ENCODE measurements around the gene ROPN1L. TPM values are rescaled to one million over a fixed set of nuclear protein-coding genes. Genes with fewer than 3 reads are reported as not detected.

The ROPN1L gene
- total RNA-seq, 1 experiment from 2014 or later = not detected

DNA sequence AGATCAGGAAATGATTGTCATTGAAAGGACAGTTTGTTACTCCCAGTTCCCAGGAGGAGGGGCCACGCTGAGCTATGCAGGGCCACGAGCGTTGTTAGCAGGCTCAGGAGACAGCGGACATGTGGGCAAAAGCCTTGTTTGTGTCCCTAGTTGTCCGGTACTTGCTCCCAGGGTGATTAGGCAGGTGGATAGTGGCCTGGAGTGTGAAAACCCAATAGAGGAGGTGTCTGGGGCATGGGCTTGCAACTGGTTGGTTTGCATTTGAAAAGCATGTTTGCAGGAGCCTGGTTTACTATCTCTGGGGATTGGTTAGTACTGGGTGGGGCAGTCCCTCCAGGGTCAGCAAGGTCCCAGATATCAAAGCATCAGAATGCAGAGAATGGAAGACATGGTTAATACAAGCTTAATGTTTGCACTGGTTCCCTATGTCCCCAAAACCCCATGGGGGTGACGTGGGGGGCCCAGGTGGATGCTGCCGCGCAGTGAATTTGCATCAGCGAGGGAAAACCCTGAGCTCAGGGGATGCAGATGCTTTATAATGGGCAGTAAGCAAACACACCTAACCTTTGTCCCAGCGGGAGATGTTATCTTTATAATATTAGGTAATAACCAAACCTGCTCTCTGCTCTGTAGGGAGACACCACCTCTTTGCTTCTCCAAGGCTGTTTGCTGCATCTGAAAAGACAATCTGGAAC lies 39.7 kb downstream of the ROPN1L start:
- H3K9me2 ChIP-seq (replicated peaks; ENCODE audit: insufficient read depth, low read length) = no peaks in the 10 kb centered on the region
- H3K27me3 ChIP-seq (ENCODE audit: low read length) = no peaks in the 10 kb centered on the region

DNA sequence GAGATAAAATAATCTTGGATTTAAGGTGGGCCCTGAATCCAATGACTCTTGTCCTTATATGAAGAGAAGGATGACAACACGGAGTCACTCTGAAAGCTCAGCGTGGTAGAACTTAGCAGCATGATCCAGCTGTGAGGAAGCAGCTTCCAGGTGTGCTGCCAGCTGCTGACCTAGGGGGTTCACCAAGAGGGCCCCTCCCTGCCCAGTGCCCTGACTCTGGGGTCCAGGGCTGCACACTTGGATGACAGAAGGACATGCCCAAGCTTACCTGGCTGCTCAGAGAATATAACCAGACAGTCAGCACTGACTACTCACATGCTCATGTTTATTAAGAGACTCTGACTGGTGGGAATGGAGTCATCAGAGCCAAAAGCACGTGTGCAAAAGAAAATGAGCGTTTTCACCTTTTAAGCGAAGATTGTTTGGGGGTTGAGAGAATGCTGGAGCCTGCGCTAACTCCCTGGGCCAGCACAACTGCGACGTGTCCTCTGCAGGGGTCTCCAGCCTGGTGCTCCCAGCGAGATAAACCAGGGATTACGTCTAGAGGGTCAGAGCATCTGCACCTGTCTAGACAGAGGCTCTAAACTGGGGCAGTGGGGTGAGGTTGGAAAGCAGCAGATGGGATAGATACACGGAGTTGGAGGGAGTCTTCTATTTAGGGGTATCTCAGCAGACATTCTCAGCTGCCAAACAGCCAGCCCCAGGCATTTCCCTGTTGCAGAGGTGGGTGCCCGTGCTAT lies 41.3 kb downstream of the ROPN1L start:
- Histone ChIP-seq H3K79me2 (ENCODE audit: low read length) (no peaks in the 10 kb centered on the region), H3K4me2 (ENCODE audit: low read depth, low read length, poor library complexity, severe bottlenecking) (no peak overlapping the region), H3K9me3 (ENCODE audit: low read length) (no peaks in the 10 kb centered on the region), H3K9me2 (replicated peaks; ENCODE audit: insufficient read depth, low read length) (no peaks in the 10 kb centered on the region), H3K27me3 (ENCODE audit: low read length) (no peaks in the 10 kb centered on the region), H3K36me3 (ENCODE audit: insufficient read depth, low read length) (no peaks in the 10 kb centered on the region), H2AFZ (ENCODE audit: low read length) (no peak overlapping the region), H3K9ac (ENCODE audit: low read length) (no peak overlapping the region), H3K4me1 (ENCODE audit: low read length) (peaks cover 32% of the 10 kb centered on the region), H3K4me3 (ENCODE audit: low read length) (no peak overlapping the region), H3K27ac (ENCODE audit: low read length) (no peak overlapping the region), H4K20me1 (ENCODE audit: insufficient read depth, low read depth, low read length) (no peaks in the 10 kb centered on the region)
- DNase-seq = no peak

More for the DNA sequence above, 39.7 kb downstream of the ROPN1L start:
- Histone ChIP-seq H4K20me1 (ENCODE audit: insufficient read depth, low read depth, low read length) (no peaks in the 10 kb centered on the region), H3K4me2 (ENCODE audit: low read depth, low read length, poor library complexity, severe bottlenecking) (peak overlapping the region; percentile 58), H3K9me3 (ENCODE audit: low read length) (no peaks in the 10 kb centered on the region), H3K79me2 (ENCODE audit: low read length) (no peaks in the 10 kb centered on the region), H3K4me3 (ENCODE audit: low read length) (peak overlapping the region; percentile 40; the same call in 1 of the 2 replicates), H3K4me1 (ENCODE audit: low read length) (peaks cover 32% of the 10 kb centered on the region), H3K27ac (ENCODE audit: low read length) (no peak overlapping the region), H2AFZ (ENCODE audit: low read length) (no peak overlapping the region), H3K9ac (ENCODE audit: low read length) (peak overlapping the region; percentile 20; the same call in 1 of the 2 replicates), H3K36me3 (ENCODE audit: insufficient read depth, low read length) (no peaks in the 10 kb centered on the region)
- DNase-seq = peak; percentile 61

DNA sequence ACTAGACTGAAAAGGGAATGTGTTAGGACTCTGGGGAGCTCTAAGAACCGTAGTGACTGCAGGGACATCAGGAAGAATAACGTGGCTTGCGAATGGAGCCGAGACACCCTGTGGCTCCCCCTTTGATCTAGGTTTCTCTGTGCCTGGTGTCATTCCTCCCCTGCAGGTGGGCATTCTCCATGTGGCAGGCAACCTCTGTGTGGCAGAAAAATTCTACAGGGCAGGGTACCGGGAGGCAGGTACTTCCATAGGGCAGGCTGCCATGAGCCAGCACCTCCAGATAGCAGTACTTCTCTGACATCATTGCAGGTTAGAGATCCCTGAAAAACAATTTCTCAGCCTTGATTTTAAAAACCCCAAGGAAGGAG lies 43.1 kb downstream of the ROPN1L start:
- Histone ChIP-seq H3K79me2 (ENCODE audit: low read length) (no peaks in the 10 kb centered on the region), H3K9me2 (replicated peaks; ENCODE audit: insufficient read depth, low read length) (no peaks in the 10 kb centered on the region), H3K4me3 (ENCODE audit: low read length) (no peak overlapping the region), H3K4me2 (ENCODE audit: low read depth, low read length, poor library complexity, severe bottlenecking) (no peak overlapping the region), H3K9ac (ENCODE audit: low read length) (no peak overlapping the region), H4K20me1 (ENCODE audit: insufficient read depth, low read depth, low read length) (no peaks in the 10 kb centered on the region), H3K27me3 (ENCODE audit: low read length) (no peaks in the 10 kb centered on the region), H3K9me3 (ENCODE audit: low read length) (no peaks in the 10 kb centered on the region), H3K27ac (ENCODE audit: low read length) (no peak overlapping the region), H3K36me3 (ENCODE audit: insufficient read depth, low read length) (no peaks in the 10 kb centered on the region), H2AFZ (ENCODE audit: low read length) (no peak overlapping the region), H3K4me1 (ENCODE audit: low read length) (peaks cover 34% of the 10 kb centered on the region)
- DNase-seq = no peak

DNA sequence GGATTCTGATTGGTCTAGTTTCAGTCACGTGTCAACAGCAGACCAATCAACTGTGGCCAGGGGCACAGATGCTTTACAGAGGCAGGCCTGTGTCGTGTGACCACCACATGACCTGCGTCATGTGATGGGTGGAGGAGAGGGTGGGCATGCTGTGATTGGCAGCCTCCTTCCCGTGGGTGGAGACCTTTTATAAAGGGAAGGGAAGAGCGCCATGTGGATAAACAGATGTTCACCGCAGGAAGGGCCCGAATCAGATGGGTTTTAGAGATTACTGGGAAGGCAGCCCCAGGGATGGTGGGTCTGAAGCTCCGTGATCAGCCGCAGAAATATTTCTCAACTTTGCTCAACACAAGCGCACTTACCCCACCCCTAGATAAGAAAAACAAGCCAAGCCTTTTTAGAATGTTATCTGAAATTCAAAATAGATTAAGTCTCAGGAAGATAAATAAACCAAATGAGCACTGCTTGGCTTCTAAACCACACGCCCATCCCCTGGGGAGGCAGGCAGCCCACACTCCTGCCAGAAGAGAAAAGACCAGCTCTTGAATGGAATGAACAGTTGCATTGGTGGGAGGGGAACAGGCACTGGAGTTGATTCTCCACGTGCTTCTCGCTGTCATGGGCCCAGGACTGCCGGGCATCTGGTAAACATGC lies 43.6 kb downstream of the ROPN1L start:
- no peaks in the 10 kb centered on the region for H4K20me1 ChIP-seq (ENCODE audit: insufficient read depth, low read depth, low read length)
- H3K9me3 ChIP-seq (ENCODE audit: low read length) = no peaks in the 10 kb centered on the region
- no peak overlapping the region for H3K9ac ChIP-seq (ENCODE audit: low read length)
- no peak overlapping the region for H2AFZ ChIP-seq (ENCODE audit: low read length)
- H3K4me1 ChIP-seq (ENCODE audit: low read length) = peaks cover 37% of the 10 kb centered on the region
- H3K4me2 ChIP-seq (ENCODE audit: low read depth, low read length, poor library complexity, severe bottlenecking) = no peak overlapping the region
- H3K9me2 ChIP-seq (replicated peaks; ENCODE audit: insufficient read depth, low read length) = no peaks in the 10 kb centered on the region
- H3K36me3 ChIP-seq (ENCODE audit: insufficient read depth, low read length) = no peaks in the 10 kb centered on the region
- DNase-seq = peak; percentile 70
- H3K27me3 ChIP-seq (ENCODE audit: low read length) = no peaks in the 10 kb centered on the region
- H3K4me3 ChIP-seq (ENCODE audit: low read length) = no peak overlapping the region
- no peaks in the 10 kb centered on the region for H3K79me2 ChIP-seq (ENCODE audit: low read length)
- H3K27ac ChIP-seq (ENCODE audit: low read length) = no peak overlapping the region

DNA sequence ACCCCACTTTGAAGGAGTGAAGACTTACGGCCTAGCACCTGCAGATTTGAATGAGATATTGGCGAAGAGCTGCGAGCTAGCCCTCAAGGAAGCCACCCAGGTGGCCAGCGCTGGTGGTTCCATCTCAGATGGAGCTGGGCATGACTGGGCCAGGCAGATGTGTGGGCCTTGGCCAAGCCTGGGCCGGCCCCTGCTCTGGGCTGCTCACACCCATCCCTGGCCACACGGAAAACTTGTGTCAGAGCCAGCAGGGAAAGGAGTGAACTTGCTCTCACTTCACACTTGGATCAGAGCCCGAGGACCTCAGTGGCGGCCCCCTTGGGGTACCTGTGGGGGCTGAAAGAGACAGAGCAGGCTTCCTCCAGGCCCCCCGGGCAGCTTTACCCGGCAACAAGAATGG lies 44.2 kb downstream of the ROPN1L start:
- DNase-seq = no peak
- no peaks in the 10 kb centered on the region for H3K79me2 ChIP-seq (ENCODE audit: low read length)
- H3K4me2 ChIP-seq (ENCODE audit: low read depth, low read length, poor library complexity, severe bottlenecking) = no peak overlapping the region
- H3K27ac ChIP-seq (ENCODE audit: low read length) = no peak overlapping the region
- H2AFZ ChIP-seq (ENCODE audit: low read length) = no peak overlapping the region
- no peaks in the 10 kb centered on the region for H3K27me3 ChIP-seq (ENCODE audit: low read length)
- no peak overlapping the region for H3K9ac ChIP-seq (ENCODE audit: low read length)
- no peak overlapping the region for H3K4me3 ChIP-seq (ENCODE audit: low read length)
- no peaks in the 10 kb centered on the region for H3K9me2 ChIP-seq (replicated peaks; ENCODE audit: insufficient read depth, low read length)
- H3K9me3 ChIP-seq (ENCODE audit: low read length) = no peaks in the 10 kb centered on the region
- no peaks in the 10 kb centered on the region for H4K20me1 ChIP-seq (ENCODE audit: insufficient read depth, low read depth, low read length)
- no peaks in the 10 kb centered on the region for H3K36me3 ChIP-seq (ENCODE audit: insufficient read depth, low read length)
- peaks cover 35% of the 10 kb centered on the region for H3K4me1 ChIP-seq (ENCODE audit: low read length)

DNA sequence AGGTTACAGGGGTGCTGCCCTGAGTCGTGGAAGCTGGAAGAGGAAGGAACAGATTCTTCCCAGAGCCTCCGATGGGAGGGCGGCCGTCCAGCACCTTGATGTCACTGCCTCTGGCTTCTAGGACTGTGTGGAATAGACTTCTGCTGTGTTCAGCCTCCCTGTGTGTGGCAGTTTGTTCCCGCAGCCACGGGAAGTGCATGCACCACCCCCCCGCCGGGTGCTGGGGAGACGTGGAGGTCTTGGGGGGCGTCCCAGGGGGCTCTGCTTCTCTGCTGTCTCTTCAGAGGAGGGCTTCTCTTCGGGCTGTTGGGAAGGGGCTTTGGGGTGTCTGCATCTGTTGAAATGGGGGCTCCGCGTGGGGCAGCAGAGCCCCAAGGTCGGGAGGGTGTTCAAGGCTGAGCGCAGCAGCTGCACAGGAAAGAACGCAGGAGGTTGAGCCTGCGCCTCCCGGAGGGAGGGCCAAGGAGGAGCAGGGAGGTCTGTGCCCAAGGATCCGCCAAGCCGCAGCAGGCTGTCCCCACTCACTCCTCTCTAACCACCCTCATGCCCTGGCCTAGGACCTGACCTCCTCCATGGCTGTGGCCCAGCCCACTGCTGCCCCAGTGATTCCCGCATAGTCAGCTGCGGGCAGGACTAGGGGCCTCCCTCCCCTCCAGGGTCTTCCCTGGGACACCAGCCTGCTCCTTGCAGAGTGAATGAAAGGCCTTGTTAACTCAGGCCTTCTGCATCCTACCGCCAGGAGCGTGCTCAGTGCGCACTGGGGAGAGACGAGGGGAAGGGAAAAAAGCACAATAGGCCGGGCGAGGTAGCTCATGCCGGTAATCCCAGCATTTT lies 45.0 kb downstream of the ROPN1L start:
- H3K9me3 ChIP-seq (ENCODE audit: low read length) = no peaks in the 10 kb centered on the region
- peaks cover 27% of the 10 kb centered on the region for H3K4me1 ChIP-seq (ENCODE audit: low read length)
- no peak overlapping the region for H3K4me3 ChIP-seq (ENCODE audit: low read length)
- no peaks in the 10 kb centered on the region for H3K9me2 ChIP-seq (replicated peaks; ENCODE audit: insufficient read depth, low read length)
- H3K27me3 ChIP-seq (ENCODE audit: low read length) = no peaks in the 10 kb centered on the region
- no peak overlapping the region for H2AFZ ChIP-seq (ENCODE audit: low read length)
- H3K79me2 ChIP-seq (ENCODE audit: low read length) = no peaks in the 10 kb centered on the region
- no peak for DNase-seq
- H3K36me3 ChIP-seq (ENCODE audit: insufficient read depth, low read length) = no peaks in the 10 kb centered on the region
- H3K4me2 ChIP-seq (ENCODE audit: low read depth, low read length, poor library complexity, severe bottlenecking) = no peak overlapping the region
- no peak overlapping the region for H3K9ac ChIP-seq (ENCODE audit: low read length)
- H4K20me1 ChIP-seq (ENCODE audit: insufficient read depth, low read depth, low read length) = no peaks in the 10 kb centered on the region
- no peak overlapping the region for H3K27ac ChIP-seq (ENCODE audit: low read length)

DNA sequence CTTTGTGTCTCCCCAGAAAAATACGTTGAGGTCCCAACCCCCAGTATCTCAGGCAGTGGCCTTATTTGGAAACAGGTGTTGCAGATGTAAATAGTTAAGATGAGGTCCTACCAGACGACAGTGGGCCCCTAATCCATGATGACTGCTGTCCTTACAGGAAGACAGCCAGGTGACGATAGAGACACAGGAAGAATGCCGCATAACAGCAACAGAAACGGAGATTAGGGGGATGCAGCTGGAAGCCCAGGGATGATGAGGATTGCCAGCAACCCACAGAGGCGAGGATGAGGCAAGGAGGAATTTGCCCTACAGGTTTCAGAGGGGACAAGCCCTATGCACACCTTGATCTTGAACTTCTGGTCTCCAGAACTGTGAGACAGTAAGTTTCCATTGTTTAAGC lies 46.5 kb downstream of the ROPN1L start:
- Histone ChIP-seq H4K20me1 (ENCODE audit: insufficient read depth, low read depth, low read length) (no peaks in the 10 kb centered on the region), H3K4me2 (ENCODE audit: low read depth, low read length, poor library complexity, severe bottlenecking) (no peak overlapping the region), H3K9ac (ENCODE audit: low read length) (no peak overlapping the region), H3K4me1 (ENCODE audit: low read length) (peaks cover 18% of the 10 kb centered on the region), H3K9me2 (replicated peaks; ENCODE audit: insufficient read depth, low read length) (no peaks in the 10 kb centered on the region), H2AFZ (ENCODE audit: low read length) (no peak overlapping the region), H3K36me3 (ENCODE audit: insufficient read depth, low read length) (no peaks in the 10 kb centered on the region), H3K27ac (ENCODE audit: low read length) (no peak overlapping the region), H3K4me3 (ENCODE audit: low read length) (no peak overlapping the region), H3K9me3 (ENCODE audit: low read length) (no peaks in the 10 kb centered on the region), H3K79me2 (ENCODE audit: low read length) (no peaks in the 10 kb centered on the region), H3K27me3 (ENCODE audit: low read length) (no peaks in the 10 kb centered on the region)
- no peak for DNase-seq
